ENCODE results near the gene MYRIP. TPM values are rescaled to one million over a fixed set of nuclear protein-coding genes. Genes with fewer than 3 reads are reported as not detected.

Gene MYRIP
- total and polyA plus RNA-seq, 4 donors = 0.98 to 11.7 (median 6.8) TPM

- no peaks in the 10 kb centered on the region for H3K9me3 ChIP-seq (ENCODE audit: control insufficient read depth in 4 of 4, low read length in 3 of 4)
- no peak overlapping the region for H3K4me3 ChIP-seq (ENCODE audit: low read depth in 1 of 3, low read length in 3 of 3)
- DNase-seq (ENCODE audit: low spot score) = no peak
- peaks cover 0 to 26% (median 10%) of the 10 kb centered on the region in 4 donors for H3K36me3 ChIP-seq (ENCODE audit: control insufficient read depth in 4 of 4, insufficient read depth in 3 of 4, low read depth in 1 of 4, low read length in 3 of 4)
- TF ChIP-seq MAX (IDR thresholded peaks at IDR 0.05) = no peak
- H3K4me1 ChIP-seq (ENCODE audit: control insufficient read depth in 4 of 4, insufficient read depth in 4 of 4, low read length in 3 of 4) = no peaks in the 10 kb centered on the region
- H3K27ac ChIP-seq (ENCODE audit: low read depth in 1 of 2, low read length in 2 of 2) = no peak overlapping the region
- H3K9ac ChIP-seq (ENCODE audit: low read depth in 1 of 2, low read length in 2 of 2) = no peak overlapping the region
- no peaks in the 10 kb centered on the region for H3K27me3 ChIP-seq (ENCODE audit: control insufficient read depth in 4 of 4, insufficient read depth in 4 of 4, low read length in 3 of 4)
These were observed 421.0 kb downstream of the MYRIP start for GRCh38 chr3:40230382-40230781.

GRCh38 chr3:40232626-40233025 is 423.2 kb downstream of the MYRIP start:
- TF ChIP-seq RAD21 (IDR thresholded peaks at IDR 0.05) (no peak), SP1 (IDR thresholded peaks at IDR 0.05) (no peak)
- Histone ChIP-seq H3K36me3 (ENCODE audit: control insufficient read depth in 4 of 4, insufficient read depth in 3 of 4, low read depth in 1 of 4, low read length in 3 of 4) (peaks cover 0 to 26% (median 12%) of the 10 kb centered on the region in 4 donors), H3K27me3 (ENCODE audit: control insufficient read depth in 4 of 4, insufficient read depth in 4 of 4, low read length in 3 of 4) (no peaks in the 10 kb centered on the region), H3K4me1 (ENCODE audit: control insufficient read depth in 4 of 4, insufficient read depth in 4 of 4, low read length in 3 of 4) (no peaks in the 10 kb centered on the region), H3K9me3 (ENCODE audit: control insufficient read depth in 4 of 4, low read length in 3 of 4) (no peaks in the 10 kb centered on the region), H3K27ac (ENCODE audit: low read depth in 1 of 2, low read length in 2 of 2) (no peak overlapping the region), H3K9ac (ENCODE audit: low read depth in 1 of 2, low read length in 2 of 2) (no peak overlapping the region), H3K4me3 (ENCODE audit: low read depth in 1 of 3, low read length in 3 of 3) (no peak overlapping the region)
- WGBS = 89% methylated on average over 2 of the region's 2 CpGs
- DNase-seq (ENCODE audit: low spot score) = no peak

- Histone ChIP-seq H3K36me3 (ENCODE audit: control insufficient read depth in 4 of 4, insufficient read depth in 3 of 4, low read depth in 1 of 4, low read length in 3 of 4) (peaks cover 0 to 19% (median 14%) of the 10 kb centered on the region in 4 donors), H3K27ac (ENCODE audit: low read depth in 1 of 2, low read length in 2 of 2) (no peak overlapping the region), H3K9ac (ENCODE audit: low read depth in 1 of 2, low read length in 2 of 2) (no peak overlapping the region), H3K4me1 (ENCODE audit: control insufficient read depth in 4 of 4, insufficient read depth in 4 of 4, low read length in 3 of 4) (no peaks in the 10 kb centered on the region), H3K9me3 (ENCODE audit: control insufficient read depth in 4 of 4, low read length in 3 of 4) (no peaks in the 10 kb centered on the region), H3K4me3 (ENCODE audit: low read depth in 1 of 3, low read length in 3 of 3) (no peak overlapping the region), H3K27me3 (ENCODE audit: control insufficient read depth in 4 of 4, insufficient read depth in 4 of 4, low read length in 3 of 4) (no peaks in the 10 kb centered on the region)
- WGBS = 80% methylated on average over 1 of the region's 1 CpG
- no peak for DNase-seq (ENCODE audit: low spot score)
- TF ChIP-seq JUND (IDR thresholded peaks at IDR 0.05) (no peak), RXRA (IDR thresholded peaks at IDR 0.05) (no peak), GABPA (IDR thresholded peaks at IDR 0.05 in 1 of 2, conservative IDR thresholded peaks at IDR 0.05 in 1 of 2) (no peak), HNF4G (IDR thresholded peaks at IDR 0.05) (no peak), RAD21 (IDR thresholded peaks at IDR 0.05) (no peak), YY1 (IDR thresholded peaks at IDR 0.05) (no peak), ZBTB33 (IDR thresholded peaks at IDR 0.05) (no peak), CTCF (IDR thresholded peaks at IDR 0.05; ENCODE audit: low read depth, low read length, missing input control) (no peak), TAF1 (conservative IDR thresholded peaks at IDR 0.05) (no peak), FOXA1 (IDR thresholded peaks at IDR 0.05) (no peak), EGR1 (IDR thresholded peaks at IDR 0.05; ENCODE audit: low read depth in 2 of 2) (no peak)
These were observed 427.8 kb downstream of the MYRIP start for GRCh38 chr3:40237159-40237558.

Measured in liver (tissue), 9 donors.